Adrenal gland (tissue), 12 donors: Measurements from ENCODE around the gene MSN. TPM values are rescaled to one million over a fixed set of nuclear protein-coding genes. Genes with fewer than 3 reads are reported as not detected.
A peak's percentile ranks its signal among the peaks of the same experiment; 100 is the strongest.
"Not testable (repeated sequence)": the region's sequence is repeated elsewhere in the genome, so short reads cannot be mapped to it uniquely, and the experiment has no call there.

Experiments
- DNase-seq, 7 donors: peaks; one replicate each; pipeline ENCODE4 v3.0.0-alpha.2; 2019 to 2020
- H3K27ac ChIP-seq, 5 donors: fragments of 200-600 bp; sonication (generic) in 4 of 5; 1 replicate in 3 of 5; 2 replicates in 2 of 5; pipeline versions ENCODE4 v1.5.1 to v1.8.0; 2016 to 2020; ENCODE audit warnings: mild to moderate bottlenecking in 1 of 5
- H3K27me3 ChIP-seq: fragments of 200-600 bp; 2 replicates; pipeline ENCODE4 v1.8.0; 2021
- H3K36me3 ChIP-seq, 2 donors: fragments of 200-600 bp; replicated peaks in 1 of 2; 1 replicate in 1 of 2; 2 replicates in 1 of 2; pipeline versions ENCODE4 v1.5.1 to v1.8.0; 2018 to 2022
- H3K4me1 ChIP-seq, 2 donors: fragments of 200-600 bp; replicated peaks in 1 of 2; 1 replicate in 1 of 2; 2 replicates in 1 of 2; pipeline versions ENCODE4 v1.5.1 to v1.8.0; 2018 to 2021
- H3K4me3 ChIP-seq, 4 donors: fragments of 200-600 bp; sonication (generic) in 3 of 4; one replicate each; pipeline ENCODE4 v1.5.1; 2016 to 2018
- H3K9me3 ChIP-seq, 3 donors: fragments of 200-600 bp; sonication (generic) in 1 of 3; replicated peaks in 1 of 3; 1 replicate in 2 of 3; 2 replicates in 1 of 3; pipeline versions ENCODE4 v1.5.1 to v1.8.0; 2016 to 2021
- POLR2A ChIP-seq, 2 donors: fragments of 450-650 bp; IDR thresholded peaks; one replicate each; pipeline ENCODE4 v1.6.1; 2017; ENCODE audit warnings: antibody characterized with exemption in 2 of 2, mild to moderate bottlenecking in 2 of 2, moderate library complexity in 1 of 2
- WGBS, 4 donors: extraction: QIAGEN DNeasy Blood & Tissue Kit in 2 of 4; methylation state at CpG; one replicate each; pipeline versions ENCODE4 v1.1.5 to v1.1.7; 2013 to 2017; 5-methylcytosine and 5-hydroxymethylcytosine counted together
- intact Hi-C, 2 donors: fragments of 100-400 bp; cut with DNase I; formaldehyde crosslinking; loops; one replicate each; pipeline versions ENCODE4 v1.14.1 to v1.15.0; 2022 to 2023
- polyA plus RNA-seq, 3 donors: library from polyadenylated mRNA; stranded (reverse); fragments of 200-250 nt in 2 of 3; fragments of 350-450 nt in 1 of 3; fragmentation: Illumina TruSeq in 1 of 3; extraction: RNeasy Lipid Tissue Mini Kit (QIAGEN cat#74804) in 1 of 3; gene quantifications; one replicate each; pipeline ENCODE4 v1.2.3, GENCODE V29; 2013 to 2014
- total RNA-seq, 9 donors: library from RNA; depleted of rRNA in 4 of 9; stranded (reverse); fragments of >200 nt in 4 of 9; fragments of 120-200 nt in 1 of 9; fragmentation: NEBNext Ultra II Directional in 1 of 9; extraction: Animal tissue kit (Norgen Biotek cat#: 25700) in 1 of 9; gene quantifications; one replicate each; pipeline versions ENCODE4 v1.1.0 to v1.2.4, GENCODE V29; 2013 to 2023
- TF ChIP-seq, protein P1 (sequence below), 6 experiments: fragments of 450-650 bp in 4 of 6; fragments of 200-600 bp in 2 of 6; sonication (generic) in 1 of 6; IDR thresholded peaks; 1 replicate in 5 of 6; 2 replicates in 1 of 6; pipeline versions ENCODE4 v1.5.1 to v1.8.0; 2016 to 2021; ENCODE audit warnings: antibody characterized with exemption in 6 of 6, mild to moderate bottlenecking in 2 of 6, moderate library complexity in 1 of 6
- donor health status: healthy with polysubstance abuse.
- donor health status: Bipolar disorder and iron deficiency.
- donor health status: DM: yes; HTN: yes; CAD: no.
- donor health status: DM: no; HTN: no; CAD: no.
- donor health status: DM: no; HTN: no; CAD: no.
- donor health status: DM: yes; HTN: yes; CAD: no.

Gene MSN
- total and polyA plus RNA-seq, 12 donors = 40.9 to 244 (median 178) TPM

DNA sequence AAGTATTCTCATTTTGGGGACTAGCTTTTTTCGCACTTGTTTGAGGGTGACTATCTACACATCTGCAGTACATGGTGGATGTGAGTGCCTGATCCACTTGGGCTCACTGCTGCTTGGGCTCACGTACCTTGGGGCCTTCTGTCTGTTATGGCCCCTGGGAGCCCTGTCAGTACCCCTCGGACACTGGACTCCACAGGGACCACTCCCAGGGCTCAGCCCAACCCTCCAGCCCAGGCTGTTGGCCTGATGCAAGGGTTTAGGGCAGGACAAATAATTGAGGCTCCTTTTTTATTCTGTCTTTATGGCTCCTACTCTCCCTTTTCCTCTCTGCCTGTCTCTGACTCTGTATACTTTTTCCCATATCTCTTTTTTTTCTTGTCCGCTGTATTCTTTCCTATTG, 32.7 kb upstream of the MSN start:
- Histone ChIP-seq H3K4me1 (peaks cover 0 to 7% of the 10 kb centered on the region in 2 donors), H3K9me3 (no peaks in the 10 kb centered on the region), H3K27me3 (peaks cover 6% of the 10 kb centered on the region), H3K27ac (peak overlapping the region in 2 of 5 donors; percentile 22 to 57), H3K4me3 (no peak overlapping the region), H3K36me3 (no peaks in the 10 kb centered on the region)
- 74 to 90% (median 83%) methylated on average over 2 to 4 of the region's 4 CpGs for WGBS, 4 donors
- TF ChIP-seq POLR2A (IDR thresholded peaks at IDR 0.05) = no peak
- TF ChIP-seq, protein P1, sequence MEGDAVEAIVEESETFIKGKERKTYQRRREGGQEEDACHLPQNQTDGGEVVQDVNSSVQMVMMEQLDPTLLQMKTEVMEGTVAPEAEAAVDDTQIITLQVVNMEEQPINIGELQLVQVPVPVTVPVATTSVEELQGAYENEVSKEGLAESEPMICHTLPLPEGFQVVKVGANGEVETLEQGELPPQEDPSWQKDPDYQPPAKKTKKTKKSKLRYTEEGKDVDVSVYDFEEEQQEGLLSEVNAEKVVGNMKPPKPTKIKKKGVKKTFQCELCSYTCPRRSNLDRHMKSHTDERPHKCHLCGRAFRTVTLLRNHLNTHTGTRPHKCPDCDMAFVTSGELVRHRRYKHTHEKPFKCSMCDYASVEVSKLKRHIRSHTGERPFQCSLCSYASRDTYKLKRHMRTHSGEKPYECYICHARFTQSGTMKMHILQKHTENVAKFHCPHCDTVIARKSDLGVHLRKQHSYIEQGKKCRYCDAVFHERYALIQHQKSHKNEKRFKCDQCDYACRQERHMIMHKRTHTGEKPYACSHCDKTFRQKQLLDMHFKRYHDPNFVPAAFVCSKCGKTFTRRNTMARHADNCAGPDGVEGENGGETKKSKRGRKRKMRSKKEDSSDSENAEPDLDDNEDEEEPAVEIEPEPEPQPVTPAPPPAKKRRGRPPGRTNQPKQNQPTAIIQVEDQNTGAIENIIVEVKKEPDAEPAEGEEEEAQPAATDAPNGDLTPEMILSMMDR (IDR thresholded peaks at IDR 0.05) = no peak
- no peak for DNase-seq
- intact Hi-C loops = no loop called here

DNA sequence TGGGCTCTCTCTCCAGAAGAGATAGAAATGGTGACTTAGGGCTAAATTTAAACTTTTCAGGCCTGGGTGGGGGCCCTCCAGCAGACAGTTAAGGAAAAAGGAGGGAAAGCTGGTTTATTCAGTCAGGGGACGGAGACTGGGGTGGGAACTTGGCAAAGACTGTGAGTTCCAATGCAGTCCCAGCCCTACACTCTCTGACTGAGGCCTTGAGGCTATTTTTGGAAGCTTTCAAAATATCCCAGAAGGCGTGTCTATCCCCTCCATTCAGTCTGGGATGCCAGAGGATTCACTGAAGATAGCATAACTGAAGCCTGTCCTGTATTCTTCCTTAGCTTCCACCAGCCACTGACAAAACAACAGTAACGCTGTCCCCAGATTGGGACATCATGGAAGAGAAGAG, 32.1 kb upstream of the MSN start:
- Histone ChIP-seq H3K27ac (peak overlapping the region in 3 of 5 donors; percentile 22 to 57 (median 43)), H3K4me3 (no peak overlapping the region), H3K36me3 (no peaks in the 10 kb centered on the region), H3K27me3 (peaks cover 6% of the 10 kb centered on the region), H3K9me3 (no peaks in the 10 kb centered on the region), H3K4me1 (peaks cover 0 to 7% of the 10 kb centered on the region in 2 donors)
- DNase-seq = peak; percentile 19 to 63 (median 40)
- no peak for TF ChIP-seq POLR2A (IDR thresholded peaks at IDR 0.05)
- TF ChIP-seq, protein P1 (IDR thresholded peaks at IDR 0.05) = no peak
- intact Hi-C loops = no loop called here
- 18 to 39% (median 26%) methylated on average over 2 to 3 of the region's 3 CpGs for WGBS, 4 donors

DNA sequence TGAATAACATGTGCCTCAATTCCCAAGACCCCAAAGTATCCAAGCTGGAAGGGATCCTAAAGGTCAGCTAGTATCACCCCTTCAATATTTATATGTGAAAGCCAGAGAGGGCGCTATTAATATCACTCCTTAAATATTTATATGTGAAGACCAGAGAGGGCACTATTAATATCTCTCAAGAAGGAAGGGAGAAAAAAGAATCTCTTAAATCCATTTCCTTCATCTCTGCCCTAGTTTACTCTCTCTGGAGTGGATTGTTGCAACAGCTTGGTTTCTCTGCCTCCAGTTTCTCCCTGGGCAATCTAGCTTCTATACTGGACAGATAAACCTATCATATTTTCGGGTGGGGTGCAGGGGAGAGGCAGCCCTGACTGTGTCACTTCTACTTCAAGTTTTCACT, 31.6 kb upstream of the MSN start:
- TF ChIP-seq, protein P1 (IDR thresholded peaks at IDR 0.05) = no peak
- no peak for TF ChIP-seq POLR2A (IDR thresholded peaks at IDR 0.05)
- Histone ChIP-seq H3K4me1 (peaks cover 0 to 7% of the 10 kb centered on the region in 2 donors), H3K27ac (peak overlapping the region in 2 of 5 donors; percentile 43 to 57), H3K27me3 (peaks cover 6% of the 10 kb centered on the region), H3K36me3 (no peaks in the 10 kb centered on the region), H3K4me3 (no peak overlapping the region), H3K9me3 (no peaks in the 10 kb centered on the region)
- intact Hi-C loops = no loop called here
- 34 to 58% (median 52%) methylated on average over 2 of the region's 2 CpGs for WGBS, 4 donors
- DNase-seq = no peak

DNA sequence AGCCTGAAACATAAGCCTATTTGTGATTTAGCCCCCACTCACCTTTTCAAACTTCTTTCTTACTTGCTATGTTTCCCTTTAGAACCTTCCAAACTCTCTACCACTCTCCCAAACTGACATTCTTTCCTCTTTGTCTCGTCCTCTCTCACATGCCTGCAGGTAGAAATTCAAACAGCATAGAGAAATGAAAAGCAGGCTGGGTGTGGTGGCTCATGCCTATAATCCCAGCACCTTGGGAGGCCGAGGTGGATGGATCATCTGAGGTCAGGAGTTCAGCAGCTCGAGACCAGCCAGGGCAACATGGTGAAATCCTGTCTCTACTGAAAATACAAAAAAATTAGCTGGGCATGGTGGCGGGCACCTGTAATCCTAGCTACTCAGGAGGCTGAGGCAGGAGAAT, 31.2 kb upstream of the MSN start:
- H3K36me3 ChIP-seq, H3K4me3 ChIP-seq, H3K9me3 ChIP-seq, H3K4me1 ChIP-seq, intact Hi-C loops, DNase-seq, H3K27me3 ChIP-seq: not testable (repeated sequence)
- peak overlapping the region in 2 of 5 donors; percentile 43 to 57 for H3K27ac ChIP-seq
- 78 to 87% (median 81%) methylated on average over 4 of the region's 4 CpGs for WGBS, 4 donors

DNA sequence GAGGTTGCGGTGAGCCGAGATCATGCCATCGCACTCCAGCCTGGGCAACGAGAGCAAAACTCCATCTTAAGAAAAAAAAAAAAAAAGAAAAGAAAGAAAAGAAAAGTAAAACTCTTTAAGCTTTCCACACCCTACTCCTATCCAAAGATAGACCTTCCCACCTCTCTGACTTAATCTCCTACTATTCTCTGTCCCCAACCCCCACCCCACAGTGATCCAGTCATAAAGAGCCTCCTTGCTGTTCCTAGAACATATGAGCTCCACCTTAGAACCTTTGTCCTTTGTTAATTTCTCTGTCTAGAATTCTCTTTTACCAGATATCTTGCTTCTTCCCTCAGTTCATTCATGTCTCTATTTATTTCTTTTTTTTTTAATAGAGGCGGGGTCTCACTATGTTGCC, 30.1 kb upstream of the MSN start:
- TF ChIP-seq, protein P1 (IDR thresholded peaks at IDR 0.05) = no peak
- TF ChIP-seq POLR2A (IDR thresholded peaks at IDR 0.05) = no peak
- no peaks in the 10 kb centered on the region for H3K36me3 ChIP-seq
- peaks cover 3% of the 10 kb centered on the region for H3K27me3 ChIP-seq
- H3K4me3 ChIP-seq = no peak overlapping the region
- no peak for DNase-seq
- intact Hi-C loops = no loop called here
- peaks cover 0 to 7% of the 10 kb centered on the region in 2 donors for H3K4me1 ChIP-seq
- 90 to 99% (median 94%) methylated on average over 5 of the region's 5 CpGs for WGBS, 4 donors
- no peaks in the 10 kb centered on the region for H3K9me3 ChIP-seq
- H3K27ac ChIP-seq = no peak overlapping the region
